Measurements from ENCODE around the gene ARFGAP3.

The ARFGAP3 gene

DNA sequence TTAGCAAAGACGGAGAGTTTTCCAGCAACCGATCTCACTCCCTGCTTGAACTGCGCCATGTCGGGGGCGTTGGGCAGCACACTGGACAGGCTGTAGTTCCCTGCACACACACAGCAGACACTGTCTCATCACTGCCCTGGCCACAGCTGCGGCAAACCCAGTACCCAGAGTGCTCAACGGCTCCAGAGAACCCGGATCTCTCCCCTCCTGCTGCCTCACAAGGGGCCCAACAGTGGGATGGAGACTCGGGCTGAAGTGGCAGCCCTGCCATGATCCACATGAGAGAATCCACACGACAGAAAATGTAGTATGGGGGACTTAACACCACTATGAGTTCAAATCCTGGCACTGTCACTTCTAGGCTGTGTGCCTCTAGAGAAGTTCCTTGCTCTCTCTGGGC lies 58.0 kb downstream of the ARFGAP3 start:
- TF ChIP-seq, protein P1, sequence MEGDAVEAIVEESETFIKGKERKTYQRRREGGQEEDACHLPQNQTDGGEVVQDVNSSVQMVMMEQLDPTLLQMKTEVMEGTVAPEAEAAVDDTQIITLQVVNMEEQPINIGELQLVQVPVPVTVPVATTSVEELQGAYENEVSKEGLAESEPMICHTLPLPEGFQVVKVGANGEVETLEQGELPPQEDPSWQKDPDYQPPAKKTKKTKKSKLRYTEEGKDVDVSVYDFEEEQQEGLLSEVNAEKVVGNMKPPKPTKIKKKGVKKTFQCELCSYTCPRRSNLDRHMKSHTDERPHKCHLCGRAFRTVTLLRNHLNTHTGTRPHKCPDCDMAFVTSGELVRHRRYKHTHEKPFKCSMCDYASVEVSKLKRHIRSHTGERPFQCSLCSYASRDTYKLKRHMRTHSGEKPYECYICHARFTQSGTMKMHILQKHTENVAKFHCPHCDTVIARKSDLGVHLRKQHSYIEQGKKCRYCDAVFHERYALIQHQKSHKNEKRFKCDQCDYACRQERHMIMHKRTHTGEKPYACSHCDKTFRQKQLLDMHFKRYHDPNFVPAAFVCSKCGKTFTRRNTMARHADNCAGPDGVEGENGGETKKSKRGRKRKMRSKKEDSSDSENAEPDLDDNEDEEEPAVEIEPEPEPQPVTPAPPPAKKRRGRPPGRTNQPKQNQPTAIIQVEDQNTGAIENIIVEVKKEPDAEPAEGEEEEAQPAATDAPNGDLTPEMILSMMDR (IDR thresholded peaks at IDR 0.05) = no peak

DNA sequence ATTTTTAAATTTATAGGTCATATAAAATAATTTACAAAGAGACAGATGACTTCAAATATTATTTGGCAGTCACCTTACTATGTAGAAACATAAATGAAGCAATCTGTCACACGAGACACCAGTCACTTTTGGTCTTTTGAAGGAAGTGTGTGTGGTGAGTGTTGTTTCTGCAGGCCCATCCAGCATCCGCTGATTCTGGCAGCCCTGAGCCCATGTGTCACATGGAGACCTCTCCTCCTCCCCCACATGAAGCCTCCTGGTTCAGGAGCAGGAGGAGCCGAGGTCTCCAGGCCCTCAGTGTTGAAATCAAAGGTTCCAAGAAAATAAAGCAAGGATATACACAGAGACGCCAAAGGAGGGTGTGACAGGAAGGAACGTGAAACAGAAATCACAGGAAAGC lies 60.1 kb downstream of the ARFGAP3 start:
- TF ChIP-seq, protein P1 (IDR thresholded peaks at IDR 0.05) = no peak

DNA sequence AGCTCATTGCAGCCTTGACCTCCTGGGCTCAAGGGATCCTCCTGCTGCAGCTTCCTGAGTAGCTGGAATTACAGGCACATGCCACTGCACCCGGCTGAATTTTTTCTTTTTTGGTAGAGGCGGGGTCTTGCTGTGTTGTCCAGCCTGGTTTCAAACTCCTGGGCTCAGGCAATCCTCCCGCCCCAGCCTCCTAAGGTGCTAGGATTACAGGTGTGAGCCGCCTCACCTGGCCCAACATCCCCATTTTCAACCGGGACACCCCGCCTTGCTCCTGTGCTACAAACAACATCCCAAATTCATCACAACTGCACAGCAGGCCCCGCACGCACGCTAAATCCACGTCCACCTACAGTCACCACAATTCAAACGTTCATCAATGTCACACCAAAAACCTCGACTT lies 61.0 kb downstream of the ARFGAP3 start:
- TF ChIP-seq, protein P1 (IDR thresholded peaks at IDR 0.05) = no peak

DNA sequence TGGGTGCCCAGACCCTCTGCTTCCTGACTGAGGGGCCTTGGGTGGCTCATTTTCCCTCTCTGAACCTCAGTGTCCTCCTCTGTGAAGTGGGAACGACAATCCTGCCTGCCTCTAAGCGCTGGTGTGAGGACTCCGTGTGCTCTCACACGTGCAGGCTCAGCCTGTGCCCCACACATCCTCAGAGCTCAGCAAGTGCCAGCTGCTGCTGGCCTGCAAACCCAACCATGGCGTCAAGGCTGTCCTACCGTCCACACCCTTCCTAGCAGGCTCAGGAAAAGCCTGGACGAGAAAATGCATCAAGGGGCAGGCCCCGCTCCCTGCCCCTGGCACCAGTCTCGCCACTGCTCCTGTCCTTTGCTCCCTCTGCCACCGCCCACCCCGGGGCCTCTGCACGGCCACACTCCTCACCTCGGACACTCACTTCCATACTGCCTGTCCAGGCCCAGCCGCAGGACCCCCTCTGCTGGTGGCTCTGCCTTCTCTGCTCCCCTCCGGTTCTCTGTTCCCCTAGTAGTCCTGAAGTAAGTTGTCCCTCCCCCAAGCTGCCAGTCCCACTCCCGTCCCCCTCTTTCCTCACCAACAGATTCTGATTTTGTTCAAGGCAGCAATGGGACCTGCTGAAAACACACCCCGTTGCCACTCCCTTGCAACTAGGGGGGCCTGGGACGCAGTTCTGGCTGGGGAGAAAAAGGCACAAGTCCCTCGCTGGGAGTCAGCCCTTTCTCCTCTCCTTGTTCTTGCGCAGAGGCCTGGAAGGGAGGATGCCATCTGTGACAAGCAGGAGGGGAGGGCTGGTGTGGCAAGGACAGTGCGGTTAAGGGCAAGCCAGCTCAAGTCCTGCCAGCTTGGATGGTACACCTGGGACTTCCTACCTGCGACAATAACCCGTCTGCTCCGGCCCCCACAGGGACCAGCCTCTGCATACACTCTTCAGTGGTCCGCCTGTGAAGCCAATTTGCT lies 62.2 kb downstream of the ARFGAP3 start:
- TF ChIP-seq, protein P1 (IDR thresholded peaks at IDR 0.05) = no peak

DNA sequence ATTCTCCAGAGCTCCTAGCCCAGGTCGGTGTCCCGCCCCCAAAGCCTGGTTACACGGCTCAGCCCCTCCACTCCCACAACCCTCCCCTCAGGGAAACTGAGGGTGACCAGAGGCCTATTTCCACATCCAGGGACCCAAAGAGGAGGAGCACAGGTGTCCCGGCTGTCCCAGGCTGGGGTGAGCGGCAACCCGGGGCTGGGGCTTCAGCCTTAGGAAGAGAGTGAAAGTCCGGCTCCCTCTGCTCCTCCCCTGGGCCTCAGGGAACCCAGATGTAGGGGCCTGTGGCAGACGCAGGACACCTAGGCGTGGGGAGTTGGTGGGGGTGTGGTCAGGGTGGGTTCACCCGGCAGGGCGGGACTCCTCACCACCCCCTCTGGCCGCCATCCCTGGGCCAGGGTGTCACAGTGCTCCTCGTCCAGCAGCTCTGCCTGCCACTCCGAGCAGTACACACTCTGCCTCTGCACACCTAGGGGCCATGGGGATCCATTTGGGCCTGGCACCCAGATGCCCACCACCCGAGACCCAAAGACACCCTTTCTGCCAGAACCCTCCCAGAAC lies 63.1 kb downstream of the ARFGAP3 start:
- TF ChIP-seq, protein P1 (IDR thresholded peaks at IDR 0.05) = no peak

DNA sequence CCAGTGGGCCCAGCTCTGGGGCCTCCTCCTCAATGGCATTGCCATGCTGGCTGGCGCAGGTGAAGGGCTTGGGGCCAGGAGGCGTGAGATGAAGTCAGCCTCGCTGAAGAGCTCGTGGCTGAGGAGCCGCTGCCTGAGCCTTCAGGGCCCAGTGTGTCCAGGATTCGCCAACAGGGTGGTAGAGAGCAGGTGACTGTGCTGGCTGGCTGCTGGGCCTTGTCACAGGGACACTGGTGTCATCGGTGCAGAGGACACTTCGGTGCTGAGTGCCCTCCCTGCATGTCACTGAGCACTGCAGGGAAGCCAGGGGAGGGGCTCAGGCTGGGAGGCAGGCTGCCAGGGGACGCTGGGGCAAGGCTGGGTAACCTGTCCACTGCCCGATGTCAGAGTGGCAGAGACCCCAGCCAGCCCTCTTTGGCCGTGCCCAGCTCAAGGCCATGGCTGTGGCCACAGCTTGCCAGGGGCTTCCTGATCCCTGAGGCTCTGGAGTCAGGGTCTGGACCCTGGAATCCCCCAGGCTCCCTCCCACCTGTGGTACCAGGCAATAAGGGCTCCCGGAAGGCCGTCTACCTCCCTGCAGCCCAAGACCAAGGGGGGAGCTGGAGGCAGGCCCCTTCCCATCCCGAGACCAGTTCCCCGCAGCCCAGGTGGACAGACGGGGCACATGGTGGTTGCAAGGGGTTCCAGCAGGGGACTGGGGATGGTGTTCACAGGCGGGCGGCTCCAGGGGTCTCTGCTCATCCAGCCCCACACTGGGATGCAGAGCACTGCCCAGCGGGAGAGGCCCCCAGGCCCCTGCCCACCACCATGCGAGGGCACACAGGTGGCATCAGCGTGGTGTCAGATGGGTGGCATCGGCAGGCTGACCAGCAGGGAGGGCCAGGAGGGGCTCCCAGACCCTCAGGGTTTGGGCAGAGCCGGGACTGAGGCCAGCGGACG lies 63.9 kb downstream of the ARFGAP3 start:
- TF ChIP-seq, protein P1 (IDR thresholded peaks at IDR 0.05) = no peak

DNA sequence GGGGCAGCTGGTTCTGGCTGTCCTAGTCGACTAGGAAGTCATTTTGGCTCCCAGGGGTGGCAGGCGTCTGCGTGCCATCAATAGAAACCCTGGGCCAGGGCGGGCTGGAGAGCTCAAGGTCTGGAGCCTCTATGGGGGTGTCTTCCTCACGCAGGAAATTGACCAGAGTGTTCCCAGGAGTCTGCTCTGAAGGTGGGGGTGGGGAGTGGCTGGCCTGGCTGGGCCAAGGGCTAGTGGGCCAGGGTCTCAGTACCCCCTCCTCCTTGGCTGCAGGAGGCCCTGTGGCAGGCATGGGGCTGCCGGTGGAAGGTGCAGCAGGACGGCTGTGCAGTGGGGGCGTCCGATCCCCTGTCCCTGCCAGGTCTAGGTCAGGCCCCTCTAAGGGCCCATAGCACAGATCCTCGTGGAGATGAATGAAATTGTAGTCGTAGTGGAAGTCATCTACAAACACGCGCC lies 64.6 kb downstream of the ARFGAP3 start:
- TF ChIP-seq, protein P1 (IDR thresholded peaks at IDR 0.05) = no peak

All from LNCAP (cell line).